DND-41 (cell line): ENCODE data around the gene CDK4.

ENCODE experiments used
- ATAC-seq: fragments of 200-7000 bp; cut with Tn5 transposase; 3 replicates; pipeline ENCODE4 v1.9.1; 2021; ENCODE audit warnings: low read depth; ENCODE audit not compliant: insufficient read depth
- DNase-seq: peaks from one replicate; pipeline ENCODE4 v3.0.0-alpha.2; 2020
- H2AFZ ChIP-seq: 2 replicates; pipeline ENCODE4 v1.6.0; 2012; ENCODE audit warnings: low read depth, low read length
- H3K27ac ChIP-seq: 2 replicates; pipeline ENCODE4 v1.5.1; 2012; ENCODE audit warnings: low read length, inconsistent platforms
- H3K27me3 ChIP-seq: fragments of 200-600 bp; sonication (generic); 2 replicates; pipeline ENCODE4 v1.6.0; 2012; ENCODE audit warnings: low read length, mild to moderate bottlenecking, inconsistent platforms; ENCODE audit not compliant: insufficient read depth, poor library complexity
- H3K36me3 ChIP-seq: 2 replicates; pipeline ENCODE4 v1.5.1; 2012; ENCODE audit warnings: low read length, inconsistent platforms; ENCODE audit not compliant: insufficient read depth
- H3K4me1 ChIP-seq: 2 replicates; pipeline ENCODE4 v1.5.1; 2012; ENCODE audit warnings: mild to moderate bottlenecking, low read length; ENCODE audit not compliant: insufficient read depth
- H3K4me2 ChIP-seq: 2 replicates; pipeline ENCODE4 v1.6.0; 2012; ENCODE audit warnings: mild to moderate bottlenecking, moderate library complexity, low read length, inconsistent platforms; ENCODE audit not compliant: insufficient read depth
- H3K4me3 ChIP-seq, 2 experiments: fragments of 200-600 bp in 1 of 2; shearing (Covaris generic) in 1 of 2; 2 replicates each; pipeline ENCODE4 v1.5.1; 2012 to 2016; ENCODE audit warnings: inconsistent platforms in 2 of 2, low read length in 2 of 2, mild to moderate bottlenecking in 2 of 2, low read depth in 1 of 2, moderate library complexity in 1 of 2
- H3K79me2 ChIP-seq: 2 replicates; pipeline ENCODE4 v1.6.0; 2012; ENCODE audit warnings: low read length, inconsistent platforms; ENCODE audit not compliant: insufficient read depth
- H3K9ac ChIP-seq: 2 replicates; pipeline ENCODE4 v1.6.0; 2012; ENCODE audit warnings: low read depth, mild to moderate bottlenecking, inconsistent platforms, low read length, moderate library complexity
- H3K9me3 ChIP-seq: 2 replicates; pipeline ENCODE4 v1.5.1; 2012; ENCODE audit warnings: low read length, moderate library complexity, mild to moderate bottlenecking, inconsistent platforms; ENCODE audit not compliant: insufficient read depth, severe bottlenecking
- H4K20me1 ChIP-seq: 2 replicates; pipeline ENCODE4 v1.6.0; 2012; ENCODE audit warnings: low read length; ENCODE audit not compliant: insufficient read depth
- CTCF ChIP-seq: IDR thresholded peaks from 2 replicates; pipeline ENCODE4 v1.5.1; 2012; ENCODE audit warnings: borderline replicate concordance, low read length, moderate library complexity, mild to moderate bottlenecking; ENCODE audit not compliant: poor library complexity, severe bottlenecking; ENCODE audit errors: extremely low read depth
- EZH2 ChIP-seq: IDR thresholded peaks from 3 replicates; pipeline ENCODE4 v1.6.1; 2012; ENCODE audit warnings: borderline replicate concordance, low read depth, mild to moderate bottlenecking, moderate library complexity, low read length, inconsistent platforms; ENCODE audit not compliant: severe bottlenecking

The CDK4 gene

GRCh38 chr12:57755454-57756372, 3.6 kb upstream of the CDK4 start:
- Histone ChIP-seq H3K4me2 (peak overlapping the region; percentile 80), H2AFZ (peak overlapping the region; percentile 53; the same call in 1 of the 2 replicates), H3K79me2 (peaks cover 34% of the 10 kb centered on the region), H3K4me1 (peaks cover 46% of the 10 kb centered on the region), H3K9ac (peak overlapping the region; percentile 70), H4K20me1 (peaks cover 45% of the 10 kb centered on the region), H3K4me3 (peak overlapping the region; percentile 56 to 68; a peak in 3 of 4 replicates), H3K27me3 (no peaks in the 10 kb centered on the region), H3K27ac (peak overlapping the region; percentile 53), H3K36me3 (peaks cover 45% of the 10 kb centered on the region), H3K9me3 (no peaks in the 10 kb centered on the region)
- ATAC-seq, result no peak
- TF ChIP-seq EZH2 (no peak), CTCF (no peak)
- peak; percentile 46 for DNase-seq

DNA sequence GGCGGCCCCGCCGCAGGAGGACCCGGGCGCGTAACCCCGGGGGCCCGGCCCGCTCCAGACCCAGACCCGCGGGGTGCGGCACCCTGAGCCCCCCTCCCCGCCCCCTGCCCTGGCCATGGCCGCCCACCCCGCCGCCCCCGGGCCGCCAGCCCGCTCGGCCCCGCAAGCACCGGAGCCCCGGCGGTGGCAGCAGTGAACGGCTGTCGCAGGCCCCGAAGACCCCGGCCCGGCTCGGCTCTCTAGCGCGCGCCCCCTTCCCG, 3.0 kb upstream of the CDK4 start:
- peaks cover 42% of the 10 kb centered on the region for H4K20me1 ChIP-seq
- peak overlapping the region; percentile 70 for H3K9ac ChIP-seq
- TF ChIP-seq CTCF (no peak), EZH2 (no peak)
- DNase-seq (no peak), ATAC-seq (no peak)
- 0 out of 2 replicates have a peak overlapping the region, but pooled peaks have one; percentile 49 for H2AFZ ChIP-seq
- peaks cover 47% of the 10 kb centered on the region for H3K36me3 ChIP-seq
- H3K4me3 ChIP-seq, result peak overlapping the region; percentile 56 to 68; a peak in 3 of 4 replicates
- no peaks in the 10 kb centered on the region for H3K9me3 ChIP-seq
- H3K4me1 ChIP-seq, result peaks cover 52% of the 10 kb centered on the region
- no peak overlapping the region for H3K27ac ChIP-seq
- H3K79me2 ChIP-seq, result peaks cover 40% of the 10 kb centered on the region
- peak overlapping the region; percentile 80; the same call in 1 of the 2 replicates for H3K4me2 ChIP-seq
- H3K27me3 ChIP-seq, result no peaks in the 10 kb centered on the region

GRCh38 chr12:57754411-57755193, 2.5 kb upstream of the CDK4 start, which contains the start of gene MARCHF9:
MARCHF9 (plus strand) TSS chr12:57755103; CDS start chr12:57755529, 426 bp downstream.
- Histone ChIP-seq H3K4me1 (peaks cover 53% of the 10 kb centered on the region), H3K36me3 (peaks cover 47% of the 10 kb centered on the region), H2AFZ (peak within 1 kb of the TSS; percentile 71), H3K4me3 (peak within 1 kb of the TSS; percentile 56 to 68; a peak in 3 of 4 replicates), H3K4me2 (peak within 1 kb of the TSS; percentile 80), H3K79me2 (peaks cover 44% of the 10 kb centered on the region), H3K27me3 (no peaks in the 10 kb centered on the region), H3K9ac (peak within 1 kb of the TSS; percentile 70), H4K20me1 (peaks cover 37% of the 10 kb centered on the region), H3K9me3 (no peaks in the 10 kb centered on the region), H3K27ac (peak within 1 kb of the TSS; percentile 53; the same call in 1 of the 2 replicates)
- ATAC-seq, result peak; percentile 59
- peak; percentile 89 for DNase-seq
- TF ChIP-seq EZH2 (no peak), CTCF (no peak)
